Activated CD8-positive, alpha-beta memory T cell treated with anti-CD3 and anti-CD28 coated beads for 1 hour (primary cell): ENCODE results near the gene NPW.
"Not testable (repeated sequence)": the region's sequence is repeated elsewhere in the genome, so short reads cannot be mapped to it uniquely, and the experiment has no call there.

ENCODE experiments used
- DNase-seq, 2 donors: peaks; one replicate each; pipeline ENCODE4 v3.0.0-alpha.2; 2020; ENCODE audit warnings: low read depth in 1 of 2; ENCODE audit errors: extremely low read depth in 1 of 2

NPW gene

GRCh38 chr16:2001456-2002355 lies 17.9 kb upstream of the NPW start:
- no peak for DNase-seq

- DNase-seq = no peak
These were observed 17.0 kb upstream of the NPW start for GRCh38 chr16:2002406-2003230.

- DNase-seq = no peak
These were observed 16.3 kb upstream of the NPW start for GRCh38 chr16:2003231-2003826.

- DNase-seq = peak; percentile 68 to 75
These were observed 15.6 kb upstream of the NPW start for GRCh38 chr16:2003827-2004641.

- DNase-seq = no peak
These were observed 14.6 kb upstream of the NPW start for GRCh38 chr16:2004795-2005517.

- no peak for DNase-seq
These were observed 13.9 kb upstream of the NPW start for GRCh38 chr16:2005646-2006045.

GRCh38 chr16:2006317-2006716 lies 13.3 kb upstream of the NPW start:
- no peak for DNase-seq

GRCh38 chr16:2007081-2007836 lies 12.3 kb upstream of the NPW start:
- DNase-seq = no peak

- no peak for DNase-seq
These were observed 11.5 kb upstream of the NPW start for GRCh38 chr16:2008009-2008526.

- no peak for DNase-seq
These were observed 10.9 kb upstream of the NPW start for GRCh38 chr16:2008631-2009163.

- no peak for DNase-seq
These were observed 10.3 kb upstream of the NPW start for GRCh38 chr16:2009164-2009711.

GRCh38 chr16:2009791-2010510 lies 9.6 kb upstream of the NPW start, which contains the start of gene ZNF598:
ZNF598 (minus strand) TSS chr16:2009821.
- peak; percentile 32 to 73 for DNase-seq

GRCh38 chr16:2011726-2012125 lies 7.9 kb upstream of the NPW start:
- not testable (repeated sequence) for DNase-seq

GRCh38 chr16:2013527-2013926 lies 6.1 kb upstream of the NPW start:
- no peak for DNase-seq

GRCh38 chr16:2015117-2015946 lies 4.3 kb upstream of the NPW start:
- DNase-seq = no peak

- no peak for DNase-seq
These were observed 3.7 kb upstream of the NPW start for GRCh38 chr16:2015947-2016208.

GRCh38 chr16:2016407-2016922 lies 3.1 kb upstream of the NPW start:
- DNase-seq = no peak
